Right lobe of liver (tissue), 4 donors: Measurements from ENCODE around the gene CILP2.

ENCODE experiments used
- POLR2A ChIP-seq: fragments of 450-650 bp; IDR thresholded peaks from one replicate; pipeline ENCODE4 v1.6.1; 2017; ENCODE audit warnings: antibody characterized with exemption, mild to moderate bottlenecking
- TF ChIP-seq, protein P1 (sequence below), 4 donors: fragments of 200-600 bp in 3 of 4; fragments of 450-650 bp in 1 of 4; IDR thresholded peaks; one replicate each; pipeline versions ENCODE4 v1.5.1 to v1.8.0; 2016 to 2022; ENCODE audit warnings: antibody characterized with exemption in 4 of 4, mild to moderate bottlenecking in 2 of 4
- donor health status: DM: no; HTN: no; CAD: no.
- donor health status: DM: no; HTN: no; CAD: no.
- donor health status: DM: no; HTN: yes; CAD: no.

DNA sequence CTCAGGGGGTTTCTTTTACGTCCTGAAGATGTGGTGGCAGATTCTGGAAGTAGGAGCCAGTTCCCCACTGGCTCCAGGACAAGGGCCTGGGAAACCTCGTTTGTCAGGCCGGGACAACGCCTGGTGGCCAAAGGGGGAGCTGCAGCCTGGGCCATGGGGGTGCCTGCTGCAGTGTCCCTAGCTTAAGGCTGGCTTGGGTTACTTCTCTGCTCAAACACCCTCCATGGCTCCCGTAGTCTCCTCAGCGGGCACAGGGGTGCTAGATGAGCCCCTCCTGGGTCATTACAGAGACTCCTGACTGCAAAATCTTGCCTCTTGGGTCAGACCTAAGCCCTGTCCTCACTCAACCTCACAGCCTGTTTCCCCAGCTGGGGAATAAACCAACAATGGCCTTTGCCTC, 14.7 kb downstream of the CILP2 start:
- TF ChIP-seq, protein P1, sequence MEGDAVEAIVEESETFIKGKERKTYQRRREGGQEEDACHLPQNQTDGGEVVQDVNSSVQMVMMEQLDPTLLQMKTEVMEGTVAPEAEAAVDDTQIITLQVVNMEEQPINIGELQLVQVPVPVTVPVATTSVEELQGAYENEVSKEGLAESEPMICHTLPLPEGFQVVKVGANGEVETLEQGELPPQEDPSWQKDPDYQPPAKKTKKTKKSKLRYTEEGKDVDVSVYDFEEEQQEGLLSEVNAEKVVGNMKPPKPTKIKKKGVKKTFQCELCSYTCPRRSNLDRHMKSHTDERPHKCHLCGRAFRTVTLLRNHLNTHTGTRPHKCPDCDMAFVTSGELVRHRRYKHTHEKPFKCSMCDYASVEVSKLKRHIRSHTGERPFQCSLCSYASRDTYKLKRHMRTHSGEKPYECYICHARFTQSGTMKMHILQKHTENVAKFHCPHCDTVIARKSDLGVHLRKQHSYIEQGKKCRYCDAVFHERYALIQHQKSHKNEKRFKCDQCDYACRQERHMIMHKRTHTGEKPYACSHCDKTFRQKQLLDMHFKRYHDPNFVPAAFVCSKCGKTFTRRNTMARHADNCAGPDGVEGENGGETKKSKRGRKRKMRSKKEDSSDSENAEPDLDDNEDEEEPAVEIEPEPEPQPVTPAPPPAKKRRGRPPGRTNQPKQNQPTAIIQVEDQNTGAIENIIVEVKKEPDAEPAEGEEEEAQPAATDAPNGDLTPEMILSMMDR (IDR thresholded peaks at IDR 0.05) = peak; percentile 21 to 39 (median 26)
- TF ChIP-seq POLR2A = no peak
